H1 (cell line): ENCODE data around the gene TMEM135. TPM values are rescaled to one million over a fixed set of nuclear protein-coding genes. Genes with fewer than 3 reads are reported as not detected.

ENCODE experiments used
- CHD7 ChIP-seq: fragments of 300-600 bp; sonication (generic); IDR thresholded peaks from 2 replicates; pipeline ENCODE4 v1.7.1; 2012; ENCODE audit warnings: low read length, moderate library complexity, mild to moderate bottlenecking, inconsistent platforms; ENCODE audit not compliant: insufficient replicate concordance
- GTF2F1 ChIP-seq: IDR thresholded peaks from 2 replicates; pipeline ENCODE4 v1.6.1; 2012; ENCODE audit warnings: low read depth, low read length, improper control_type of control experiment, borderline replicate concordance
- RBBP5 ChIP-seq: IDR thresholded peaks from 2 replicates; pipeline ENCODE4 v1.7.1; 2012; ENCODE audit warnings: low read depth, mild to moderate bottlenecking, inconsistent platforms, low read length, moderate library complexity, borderline replicate concordance
- polyA plus RNA-seq, 7 experiments: library from polyadenylated mRNA; depleted of rRNA in 3 of 7; stranded (reverse) in 5 of 7; unstranded in 2 of 7; fragments of >200 nt in 5 of 7; fragments of 200-250 nt in 2 of 7; gene quantifications; 1 replicate in 5 of 7; 2 replicates in 1 of 7; 4 replicates in 1 of 7; pipeline versions ENCODE4 v1.2.1 to v1.2.3, GENCODE V29; 2011 to 2013; ENCODE audit warnings: missing spikeins in 2 of 7, mixed read lengths in 2 of 7
- total RNA-seq: library from RNA; stranded (reverse); fragmentation: NEBNext Ultra II Directional; extraction: Animal tissue kit (Norgen Biotek cat#: 25700); gene quantifications from 2 replicates; pipeline ENCODE4 v1.2.1, GENCODE V29; 2021

The TMEM135 gene
- total and polyA plus RNA-seq, 2 of the 8 experiments (the other 6 are each of a cell fraction or from before 2014, with no cell fraction given): 9.3 to 31.3 TPM

- no peak for TF ChIP-seq GTF2F1
- no peak for TF ChIP-seq CHD7
- no peak for TF ChIP-seq RBBP5
These were observed 6.1 kb upstream of the TMEM135 start (continued) for GRCh38 chr11:87031433-87032170.
